Coronary artery (tissue), 2 donors: ENCODE data around the gene COX14.

Experiments
- DNase-seq: peaks from one replicate; pipeline ENCODE4 v3.0.0-alpha.2; 2017; ENCODE audit warnings: low spot score
- H3K27ac ChIP-seq, 2 donors: fragments of 200-600 bp; sonication (generic); one replicate each; pipeline ENCODE4 v1.5.1; 2016 to 2019
- H3K4me3 ChIP-seq: fragments of 200-600 bp; sonication (generic); 2 replicates; pipeline ENCODE4 v1.5.1; 2016; ENCODE audit warnings: mild to moderate bottlenecking, moderate library complexity
- CTCF ChIP-seq: fragments of 200-600 bp; sonication (generic); IDR thresholded peaks from one replicate; pipeline ENCODE4 v1.5.1; 2019; ENCODE audit warnings: antibody characterized with exemption

The COX14 gene

GRCh38 chr12:50089730-50090129, 22.3 kb upstream of the COX14 start:
- DNase-seq: no peak
- no peak for TF ChIP-seq CTCF
- no peak overlapping the region for H3K27ac ChIP-seq
- no peak overlapping the region for H3K4me3 ChIP-seq

- H3K4me3 ChIP-seq: no peak overlapping the region
- no peak overlapping the region for H3K27ac ChIP-seq
- DNase-seq: no peak
- TF ChIP-seq CTCF: no peak
Measured at GRCh38 chr12:50090391-50090790, 21.6 kb upstream of the COX14 start.

- no peak for DNase-seq
- no peak for TF ChIP-seq CTCF
- Histone ChIP-seq H3K27ac (no peak overlapping the region), H3K4me3 (no peak overlapping the region)
Measured at GRCh38 chr12:50097952-50098351, 14.1 kb upstream of the COX14 start.

GRCh38 chr12:50099302-50100008, 12.6 kb upstream of the COX14 start:
- TF ChIP-seq CTCF: no peak
- Histone ChIP-seq H3K27ac (peak overlapping the region in 1 of 2 donors; percentile 56), H3K4me3 (no peak overlapping the region)
- no peak for DNase-seq

- TF ChIP-seq CTCF: no peak
- no peak for DNase-seq
- no peak overlapping the region for H3K4me3 ChIP-seq
- no peak overlapping the region for H3K27ac ChIP-seq
Measured at GRCh38 chr12:50100561-50100960, 11.5 kb upstream of the COX14 start.

- peak; percentile 34 for TF ChIP-seq CTCF
- Histone ChIP-seq H3K4me3 (no peak overlapping the region), H3K27ac (no peak overlapping the region)
- no peak for DNase-seq
Measured at GRCh38 chr12:50101663-50102062, 10.4 kb upstream of the COX14 start.

- Histone ChIP-seq H3K27ac (no peak overlapping the region), H3K4me3 (no peak overlapping the region)
- DNase-seq: no peak
- TF ChIP-seq CTCF: no peak
Measured at GRCh38 chr12:50102131-50102531, 9.9 kb upstream of the COX14 start.
